HG02938 (cell line): Measurements from ENCODE around the gene PIP5KL1.
"Not testable (repeated sequence)": the region's sequence is repeated elsewhere in the genome, so short reads cannot be mapped to it uniquely, and the experiment has no call there.

ENCODE experiments used
- ATAC-seq: cut with Tn5 transposase; IDR thresholded peaks from one replicate; pipeline ENCODE4 v1.9.1; 2021; ENCODE audit warnings: mild to moderate bottlenecking, moderate library complexity; ENCODE audit not compliant: unreplicated experiment

PIP5KL1 gene

GRCh38 chr9:127896395-127897192, 34.0 kb downstream of the PIP5KL1 start:
- ATAC-seq: no peak

- ATAC-seq: no peak
These were observed 34.8 kb downstream of the PIP5KL1 start for GRCh38 chr9:127895811-127896210.

DNA sequence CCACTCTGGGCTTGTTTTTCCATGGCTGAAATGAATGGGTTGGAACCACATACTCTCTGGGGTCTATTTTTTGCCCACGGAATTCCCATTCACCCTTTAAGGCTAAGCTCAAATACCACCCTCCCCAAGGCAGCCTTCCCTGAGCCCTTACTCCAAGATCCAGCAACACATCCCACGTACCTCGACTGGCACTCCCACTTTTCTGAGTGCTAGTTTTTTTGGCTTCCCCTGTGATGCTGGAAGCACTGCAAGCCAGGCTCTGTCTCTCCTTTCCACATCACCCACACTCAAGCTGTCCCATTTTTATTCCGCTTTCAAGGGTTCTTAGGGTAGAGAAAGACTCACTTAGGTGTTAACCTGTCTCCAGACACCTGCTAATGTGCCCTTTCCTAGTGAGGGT, 37.2 kb downstream of the PIP5KL1 start:
- no peak for ATAC-seq

- no peak for ATAC-seq
These were observed 37.7 kb downstream of the PIP5KL1 start for GRCh38 chr9:127892831-127893230.

- ATAC-seq: no peak
These were observed 40.5 kb downstream of the PIP5KL1 start for GRCh38 chr9:127890053-127890452.

DNA sequence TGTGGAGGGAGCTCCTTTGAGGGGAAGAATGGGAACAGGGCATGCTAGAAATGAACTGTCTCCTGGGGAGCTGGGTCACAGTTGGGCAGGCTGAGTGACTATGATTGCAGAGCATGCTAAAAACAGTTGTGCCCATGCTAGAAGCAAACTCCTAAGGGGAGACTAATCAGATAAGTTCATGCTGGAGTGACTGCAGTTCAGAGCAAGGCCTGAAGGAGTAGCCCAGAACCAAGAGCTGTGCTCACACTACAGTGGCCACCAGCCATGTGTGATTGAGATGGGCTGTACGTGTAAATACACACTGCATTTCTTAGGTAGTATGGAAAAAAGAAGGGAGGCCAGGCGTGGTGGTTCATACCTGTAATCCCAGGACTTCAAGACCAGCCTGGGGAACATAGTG, 42.8 kb downstream of the PIP5KL1 start:
- no peak for ATAC-seq

DNA sequence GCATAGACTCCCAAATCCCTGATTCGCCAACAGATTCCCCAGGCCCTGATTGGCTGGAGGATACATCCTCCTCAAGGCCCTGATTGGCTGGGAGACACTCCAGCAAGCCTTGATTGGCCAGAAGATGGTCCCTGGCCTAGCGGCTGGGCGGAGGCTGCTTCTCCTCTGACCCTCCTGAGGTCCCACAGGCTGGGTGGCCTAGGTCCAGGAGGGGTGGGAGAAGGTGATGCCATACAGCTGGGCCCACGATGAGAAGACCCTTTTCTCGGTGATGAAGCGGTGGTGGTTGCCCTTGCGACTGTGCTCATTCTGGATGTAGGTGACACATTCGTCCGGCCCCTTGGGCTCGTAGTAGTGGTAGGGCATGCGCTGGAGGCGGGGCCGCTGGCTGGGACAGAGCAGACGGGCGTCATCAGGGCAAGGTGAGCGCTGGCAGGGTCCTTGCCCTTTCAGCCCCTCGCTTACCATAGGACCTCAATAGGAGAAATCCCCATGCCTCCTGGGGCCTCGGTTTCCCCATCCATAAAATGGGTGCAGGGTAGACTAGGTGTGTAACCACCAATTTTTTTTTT, 44.1 kb downstream of the PIP5KL1 start:
- no peak for ATAC-seq

GRCh38 chr9:127885508-127886281, 44.9 kb downstream of the PIP5KL1 start:
- no peak for ATAC-seq

- no peak for ATAC-seq
These were observed 45.5 kb downstream of the PIP5KL1 start for GRCh38 chr9:127884976-127885490.

- no peak for ATAC-seq
These were observed 46.1 kb downstream of the PIP5KL1 start for GRCh38 chr9:127884427-127884911.

DNA sequence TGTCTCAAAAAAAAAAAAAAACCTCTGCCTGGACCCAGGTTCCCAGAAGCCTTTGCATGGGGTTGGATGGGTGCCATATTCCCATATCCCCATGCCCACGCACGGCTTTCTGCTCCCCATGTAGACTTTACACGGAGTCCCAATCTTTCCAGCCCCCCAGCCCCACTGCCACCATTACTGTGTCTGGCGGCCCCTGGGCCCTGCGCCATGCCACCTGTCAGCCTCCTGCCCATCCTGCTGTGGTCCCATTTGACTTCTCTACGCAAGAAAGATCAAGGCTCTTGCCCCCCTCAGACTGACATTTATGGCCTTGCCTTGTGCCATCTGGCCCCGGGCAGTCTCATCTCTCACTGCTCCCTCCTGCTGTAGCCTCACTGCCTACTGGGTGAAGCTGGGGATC, 46.6 kb downstream of the PIP5KL1 start:
- no peak for ATAC-seq

GRCh38 chr9:127881715-127882114, 48.9 kb downstream of the PIP5KL1 start:
- not testable (repeated sequence) for ATAC-seq

DNA sequence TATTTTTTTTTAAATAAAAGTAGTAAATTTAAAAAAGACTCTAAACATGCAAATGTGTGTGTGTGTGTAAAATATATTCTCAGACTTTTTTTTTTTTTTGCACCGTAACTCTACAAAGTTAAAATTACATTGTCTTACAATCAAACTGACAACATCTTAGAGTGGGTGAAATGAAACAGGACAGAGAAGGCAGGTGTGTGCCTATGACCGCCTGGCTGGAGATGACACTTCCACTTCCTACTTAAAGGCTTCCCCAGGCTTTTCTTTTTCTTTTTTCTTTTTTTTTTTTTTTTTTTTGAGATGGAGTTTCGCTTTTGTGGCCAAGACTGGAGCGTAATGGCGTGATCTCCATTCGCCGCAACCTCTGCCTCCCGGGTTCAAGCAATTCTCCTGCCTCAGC, 50.4 kb downstream of the PIP5KL1 start:
- ATAC-seq: no peak

DNA sequence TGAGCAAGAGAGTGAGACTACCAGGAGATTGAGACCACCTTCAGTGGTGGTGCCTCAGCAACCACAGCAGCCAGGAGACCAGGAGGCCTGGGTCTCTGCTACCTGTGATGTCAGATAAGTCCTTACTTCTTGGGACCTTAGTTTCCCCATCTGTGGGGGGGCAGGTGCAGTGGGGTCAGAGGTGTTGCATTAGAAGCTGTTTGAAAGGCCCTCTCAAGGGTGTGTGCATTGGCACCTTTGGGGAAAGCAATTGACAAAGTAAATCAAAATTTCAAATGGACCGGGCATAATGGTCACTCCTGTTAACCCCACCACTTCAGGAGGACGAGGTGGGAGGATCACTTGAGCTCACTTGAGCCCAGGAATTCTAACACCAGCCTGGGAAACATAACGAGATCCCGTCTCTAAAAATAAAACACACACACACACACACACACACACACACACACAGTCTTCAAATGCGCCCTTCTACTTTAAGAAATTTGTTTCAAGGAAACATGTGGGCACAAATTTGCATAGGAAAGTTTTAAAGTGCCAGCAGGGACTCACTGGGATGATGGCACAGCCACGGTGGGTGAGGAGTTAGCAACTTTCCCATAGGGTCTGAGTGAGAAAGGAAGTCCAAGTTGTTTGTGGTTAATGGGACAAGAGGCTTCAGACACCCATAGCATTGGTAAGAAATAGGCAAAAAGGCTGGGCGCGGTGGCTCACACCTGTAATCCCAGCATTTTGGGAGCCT, 51.8 kb downstream of the PIP5KL1 start:
- no peak for ATAC-seq

- no peak for ATAC-seq
These were observed 52.5 kb downstream of the PIP5KL1 start for GRCh38 chr9:127878001-127878651.

GRCh38 chr9:127877566-127877998, 53.0 kb downstream of the PIP5KL1 start, which contains the start of gene AK1:
TSS of gene AK1 (minus strand) at chr9:127877675. CDS start at chr9:127874617, 3,058 bp downstream.
- no peak for ATAC-seq

DNA sequence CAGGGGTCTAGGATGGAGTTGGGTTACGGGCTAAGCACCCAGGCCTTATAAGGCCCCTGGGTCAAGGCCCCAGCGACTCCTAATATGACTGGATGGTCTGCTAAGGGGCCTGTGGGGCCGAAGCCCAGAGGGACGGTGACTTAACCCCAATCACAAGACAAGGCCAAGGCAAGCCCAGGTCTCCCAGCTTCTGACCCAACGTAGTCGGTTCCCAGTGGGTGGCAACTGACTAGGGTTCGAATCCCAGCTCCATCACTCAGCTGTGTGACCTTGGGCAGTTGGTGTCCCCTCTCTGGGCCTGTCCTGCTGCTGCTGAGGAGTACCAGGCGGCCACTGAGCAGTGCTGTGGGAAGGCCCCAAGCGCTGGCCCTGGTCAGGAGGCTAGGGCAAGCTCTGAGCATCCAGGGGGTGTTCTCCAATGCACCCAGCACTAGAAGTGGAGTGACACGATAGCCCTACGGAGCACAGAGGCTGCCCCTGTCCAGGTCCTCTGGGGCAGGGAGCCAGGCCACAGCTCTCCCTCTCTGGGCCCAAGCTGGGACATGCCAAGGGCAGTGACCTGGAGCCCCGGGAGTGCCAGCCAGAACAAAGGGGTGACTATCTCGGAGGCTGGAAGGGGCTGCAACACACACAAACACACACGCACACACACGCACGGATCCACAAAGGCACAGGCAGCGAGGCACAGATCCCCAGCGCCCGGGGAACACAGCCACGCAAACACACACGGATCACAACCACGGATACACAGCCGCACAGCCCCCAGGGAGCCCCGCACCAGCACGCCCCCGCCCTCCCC, 53.6 kb downstream of the PIP5KL1 start:
- no peak for ATAC-seq

- ATAC-seq: no peak
These were observed 54.4 kb downstream of the PIP5KL1 start for GRCh38 chr9:127876026-127876763.
